Ovary (tissue), 3 donors: ENCODE results near the gene PLGLB1.
"Not testable (repeated sequence)": the region's sequence is repeated elsewhere in the genome, so short reads cannot be mapped to it uniquely, and the experiment has no call there.

Experiments
- POLR2A ChIP-seq: fragments of 450-650 bp; IDR thresholded peaks from one replicate; pipeline ENCODE4 v1.6.1; 2017; ENCODE audit warnings: antibody characterized with exemption, mild to moderate bottlenecking, moderate library complexity
- TF ChIP-seq, protein P1 (sequence below), 3 donors: fragments of 450-650 bp in 2 of 3; fragments of 200-600 bp in 1 of 3; IDR thresholded peaks; one replicate each; pipeline versions ENCODE4 v1.5.1 to v1.8.0; 2016 to 2022; ENCODE audit warnings: antibody characterized with exemption in 3 of 3, mild to moderate bottlenecking in 1 of 3
- donor health status: DM: no; HTN: no; CAD: no.

- TF ChIP-seq, protein P1, sequence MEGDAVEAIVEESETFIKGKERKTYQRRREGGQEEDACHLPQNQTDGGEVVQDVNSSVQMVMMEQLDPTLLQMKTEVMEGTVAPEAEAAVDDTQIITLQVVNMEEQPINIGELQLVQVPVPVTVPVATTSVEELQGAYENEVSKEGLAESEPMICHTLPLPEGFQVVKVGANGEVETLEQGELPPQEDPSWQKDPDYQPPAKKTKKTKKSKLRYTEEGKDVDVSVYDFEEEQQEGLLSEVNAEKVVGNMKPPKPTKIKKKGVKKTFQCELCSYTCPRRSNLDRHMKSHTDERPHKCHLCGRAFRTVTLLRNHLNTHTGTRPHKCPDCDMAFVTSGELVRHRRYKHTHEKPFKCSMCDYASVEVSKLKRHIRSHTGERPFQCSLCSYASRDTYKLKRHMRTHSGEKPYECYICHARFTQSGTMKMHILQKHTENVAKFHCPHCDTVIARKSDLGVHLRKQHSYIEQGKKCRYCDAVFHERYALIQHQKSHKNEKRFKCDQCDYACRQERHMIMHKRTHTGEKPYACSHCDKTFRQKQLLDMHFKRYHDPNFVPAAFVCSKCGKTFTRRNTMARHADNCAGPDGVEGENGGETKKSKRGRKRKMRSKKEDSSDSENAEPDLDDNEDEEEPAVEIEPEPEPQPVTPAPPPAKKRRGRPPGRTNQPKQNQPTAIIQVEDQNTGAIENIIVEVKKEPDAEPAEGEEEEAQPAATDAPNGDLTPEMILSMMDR (IDR thresholded peaks at IDR 0.05) = not testable (repeated sequence)
- TF ChIP-seq POLR2A = not testable (repeated sequence)
Measured at GRCh38 chr2:87014489-87015169, 7.0 kb downstream of the PLGLB1 start.
